Breast epithelium (tissue), 4 donors: ENCODE data around the gene ETS1. TPM values are rescaled to one million over a fixed set of nuclear protein-coding genes. Genes with fewer than 3 reads are reported as not detected.

Source experiments
- DNase-seq, 2 donors: peaks; one replicate each; pipeline ENCODE4 v3.0.0-alpha.2; 2019; ENCODE audit warnings: low spot score in 2 of 2
- H3K27ac ChIP-seq, 2 donors: fragments of 200-600 bp; sonication (generic) in 1 of 2; one replicate each; pipeline ENCODE4 v1.5.1; 2016 to 2019; ENCODE audit warnings: mild to moderate bottlenecking in 1 of 2
- H3K27me3 ChIP-seq, 2 donors: fragments of 200-600 bp; sonication (generic) in 1 of 2; one replicate each; pipeline versions ENCODE4 v1.5.1 to v1.6.0; 2017 to 2019; ENCODE audit warnings: control low read depth in 1 of 2, mild to moderate bottlenecking in 1 of 2
- H3K36me3 ChIP-seq: fragments of 200-600 bp; one replicate; pipeline ENCODE4 v1.5.1; 2019
- H3K4me1 ChIP-seq, 2 donors: fragments of 200-600 bp; sonication (generic); one replicate each; pipeline ENCODE4 v1.5.1; 2016 to 2019; ENCODE audit warnings: control low read depth in 1 of 2
- H3K4me3 ChIP-seq, 3 donors: fragments of 200-600 bp; sonication (generic); 1 replicate in 2 of 3; 2 replicates in 1 of 3; pipeline ENCODE4 v1.5.1; 2016 to 2019; ENCODE audit warnings: mild to moderate bottlenecking in 3 of 3, moderate library complexity in 2 of 3
- H3K9me3 ChIP-seq, 2 donors: fragments of 200-600 bp; sonication (generic) in 1 of 2; one replicate each; pipeline ENCODE4 v1.5.1; 2016 to 2019; ENCODE audit warnings: control low read depth in 1 of 2
- CTCF ChIP-seq, 3 donors: fragments of 450-650 bp; IDR thresholded peaks; one replicate each; pipeline ENCODE4 v1.5.1; 2016 to 2017; ENCODE audit warnings: antibody characterized with exemption in 3 of 3, mild to moderate bottlenecking in 3 of 3, moderate library complexity in 3 of 3
- POLR2A ChIP-seq: fragments of 450-650 bp; IDR thresholded peaks from one replicate; pipeline ENCODE4 v1.6.1; 2016; ENCODE audit warnings: antibody characterized with exemption, mild to moderate bottlenecking, moderate library complexity
- POLR2AphosphoS5 ChIP-seq, 3 donors: sonication (generic); formaldehyde crosslinking; IDR thresholded peaks; one replicate each; pipeline ENCODE4 v1.6.1; 2017; ENCODE audit warnings: antibody characterized with exemption in 3 of 3
- intact Hi-C: fragments of 100-400 bp; cut with DNase I; formaldehyde crosslinking; loops from one replicate; pipeline ENCODE4 v1.15.1; 2023; ENCODE audit warnings: low total_unique reads
- total RNA-seq, 3 donors: library from RNA; depleted of rRNA; stranded (reverse); fragments of >200 nt; gene quantifications; one replicate each; pipeline ENCODE4 v1.1.0, GENCODE V29; 2016

ETS1 gene
- total RNA-seq, 3 donors from 2014 or later: 65.6 to 92.1 (median 73.2) TPM

DNA sequence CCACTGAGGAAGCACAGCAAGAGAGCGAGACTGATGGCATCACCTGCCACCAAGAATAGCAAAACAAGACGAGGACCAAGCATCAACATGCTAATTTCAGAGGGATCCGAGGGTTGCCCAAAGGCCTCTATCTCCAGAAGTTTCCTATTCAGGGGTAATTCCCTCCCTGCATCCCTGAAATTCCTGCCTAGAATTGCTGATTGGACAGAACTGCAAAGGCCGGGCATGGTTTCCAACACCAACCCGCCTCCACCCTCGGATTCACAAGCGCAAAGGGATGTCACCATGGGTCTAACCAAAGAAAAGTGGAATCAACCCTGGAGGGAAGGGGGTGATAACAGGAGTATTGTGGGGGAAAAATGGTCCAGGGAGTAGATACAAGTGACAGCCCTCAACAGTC lies 28.3 kb upstream of the ETS1 start:
- intact Hi-C loops: no loop called here
- H3K27me3 ChIP-seq: no peaks in the 10 kb centered on the region
- DNase-seq: no peak
- no peaks in the 10 kb centered on the region for H3K4me1 ChIP-seq
- no peaks in the 10 kb centered on the region for H3K9me3 ChIP-seq
- TF ChIP-seq POLR2AphosphoS5 (IDR thresholded peaks at IDR 0.05) (no peak), POLR2A (no peak), CTCF (IDR thresholded peaks at IDR 0.05) (no peak)
- no peaks in the 10 kb centered on the region for H3K36me3 ChIP-seq
- no peak overlapping the region for H3K4me3 ChIP-seq
- no peak overlapping the region for H3K27ac ChIP-seq

GRCh38 chr11:128615076-128615475 lies 27.7 kb upstream of the ETS1 start:
- H3K9me3 ChIP-seq: no peaks in the 10 kb centered on the region
- no peaks in the 10 kb centered on the region for H3K36me3 ChIP-seq
- H3K27ac ChIP-seq: no peak overlapping the region
- TF ChIP-seq POLR2A: no peak
- TF ChIP-seq POLR2AphosphoS5 (IDR thresholded peaks at IDR 0.05): no peak
- no peak for TF ChIP-seq CTCF (IDR thresholded peaks at IDR 0.05)
- DNase-seq: no peak
- H3K4me1 ChIP-seq: no peaks in the 10 kb centered on the region
- H3K4me3 ChIP-seq: no peak overlapping the region
- no peaks in the 10 kb centered on the region for H3K27me3 ChIP-seq
- intact Hi-C loops: no loop called here

DNA sequence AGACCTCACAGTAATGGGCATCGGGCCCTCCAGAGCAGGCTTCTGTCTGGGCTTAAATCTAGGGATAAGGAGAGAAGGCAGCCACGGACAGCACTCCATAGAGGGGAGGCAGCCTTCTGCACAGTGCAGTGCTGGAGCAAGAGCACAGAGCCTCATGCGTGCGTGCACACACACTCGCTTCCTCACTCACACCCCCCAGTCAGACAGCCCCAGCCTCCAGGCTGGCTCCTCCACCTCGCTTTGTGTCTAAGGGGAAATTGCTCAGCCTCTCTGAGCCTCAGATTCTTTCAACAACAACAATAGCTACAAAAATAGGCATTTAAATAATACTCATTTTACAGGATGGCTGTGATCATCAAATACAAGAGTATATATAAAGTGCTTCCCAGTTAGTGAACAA lies 26.7 kb upstream of the ETS1 start:
- H3K9me3 ChIP-seq: no peaks in the 10 kb centered on the region
- H3K4me1 ChIP-seq: no peaks in the 10 kb centered on the region
- intact Hi-C loops: no loop called here
- no peak overlapping the region for H3K27ac ChIP-seq
- DNase-seq: no peak
- TF ChIP-seq CTCF (IDR thresholded peaks at IDR 0.05) (no peak), POLR2AphosphoS5 (IDR thresholded peaks at IDR 0.05) (no peak), POLR2A (no peak)
- H3K4me3 ChIP-seq: no peak overlapping the region
- no peaks in the 10 kb centered on the region for H3K36me3 ChIP-seq
- H3K27me3 ChIP-seq: no peaks in the 10 kb centered on the region

DNA sequence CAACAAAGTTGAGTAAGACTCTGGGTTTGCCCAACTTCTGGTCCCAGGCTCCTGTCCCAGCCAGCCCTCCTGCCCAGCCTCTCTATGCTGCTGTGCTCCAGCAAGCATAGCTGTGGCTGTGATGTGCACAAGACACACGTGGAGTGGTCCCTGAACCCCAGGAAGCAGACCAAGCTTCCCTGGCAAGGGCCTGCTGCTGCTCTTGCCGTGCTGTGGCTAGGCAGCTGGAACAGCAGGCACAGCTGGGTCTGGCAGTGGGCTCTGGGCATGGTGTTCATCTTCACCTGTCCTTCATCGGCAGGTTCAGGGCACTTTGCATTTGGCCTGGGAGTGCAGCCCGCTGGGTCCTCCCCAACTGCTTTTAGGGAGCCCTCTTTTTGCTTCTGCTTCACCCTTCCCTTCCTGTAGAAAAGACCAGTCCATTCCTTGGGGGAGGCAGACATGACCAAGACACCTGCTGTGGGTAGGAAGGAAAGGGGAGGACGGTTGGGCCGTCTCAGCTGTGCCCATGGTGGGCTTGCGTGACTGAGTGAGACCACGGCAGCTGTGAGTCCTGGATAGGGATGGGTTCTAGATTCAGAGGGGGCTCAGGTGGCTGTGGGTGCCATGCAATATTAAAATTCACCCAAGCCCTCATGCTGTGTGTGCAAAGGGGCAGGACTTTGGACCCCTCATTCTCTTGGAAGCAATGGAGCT lies 26.1 kb upstream of the ETS1 start:
- Histone ChIP-seq H3K4me3 (no peak overlapping the region), H3K27me3 (no peaks in the 10 kb centered on the region), H3K36me3 (no peaks in the 10 kb centered on the region), H3K27ac (no peak overlapping the region), H3K4me1 (no peaks in the 10 kb centered on the region), H3K9me3 (no peaks in the 10 kb centered on the region)
- no peak for DNase-seq
- TF ChIP-seq POLR2A (no peak), CTCF (IDR thresholded peaks at IDR 0.05) (no peak), POLR2AphosphoS5 (IDR thresholded peaks at IDR 0.05) (no peak)
- intact Hi-C loops: no loop called here

GRCh38 chr11:128610721-128611617 lies 23.6 kb upstream of the ETS1 start:
- H3K27ac ChIP-seq: peak overlapping the region in 1 of 2 donors; percentile 68
- no peaks in the 10 kb centered on the region for H3K9me3 ChIP-seq
- no peak for TF ChIP-seq POLR2A
- TF ChIP-seq POLR2AphosphoS5 (IDR thresholded peaks at IDR 0.05): no peak
- TF ChIP-seq CTCF (IDR thresholded peaks at IDR 0.05): no peak
- no peak overlapping the region for H3K4me3 ChIP-seq
- intact Hi-C loops: no loop called here
- H3K4me1 ChIP-seq: no peaks in the 10 kb centered on the region
- H3K27me3 ChIP-seq: no peaks in the 10 kb centered on the region
- DNase-seq: no peak
- H3K36me3 ChIP-seq: no peaks in the 10 kb centered on the region
